GM12892 (cell line): Measurements from ENCODE around the gene DDX25.

Experiments
- POLR2A ChIP-seq: IDR thresholded peaks from 2 replicates; pipeline ENCODE4 v1.6.1; 2011; ENCODE audit warnings: low read depth, low read length, control low read depth
- POLR2AphosphoS5 ChIP-seq: IDR thresholded peaks from 2 replicates; pipeline ENCODE4 v1.6.1; 2011; ENCODE audit warnings: low read depth, low read length, control low read depth
- TAF1 ChIP-seq: IDR thresholded peaks from 2 replicates; pipeline ENCODE4 v1.6.1; 2011; ENCODE audit warnings: low read depth, mild to moderate bottlenecking, control low read depth, low read length, borderline replicate concordance

- no peak for TF ChIP-seq POLR2A
- no peak for TF ChIP-seq POLR2AphosphoS5
- no peak for TF ChIP-seq TAF1
Observed at GRCh38 chr11:125945011-125945796, 40.9 kb downstream of the DDX25 start.
